Ureter (tissue), 1 donor: ENCODE measurements around the gene TEX11. TPM values are rescaled to one million over a fixed set of nuclear protein-coding genes. Genes with fewer than 3 reads are reported as not detected.

Experiments used
- DNase-seq: peaks from one replicate; pipeline ENCODE4 v3.0.0-alpha.2; 2020; ENCODE audit warnings: low spot score
- total RNA-seq: library from RNA; stranded (reverse); gene quantifications from one replicate; pipeline ENCODE4 v1.2.4, GENCODE V29; 2023
- donor health status: DM: yes; HTN: yes; CAD: no.

The TEX11 gene
- total RNA-seq, 1 donor from 2014 or later = not detected

DNA sequence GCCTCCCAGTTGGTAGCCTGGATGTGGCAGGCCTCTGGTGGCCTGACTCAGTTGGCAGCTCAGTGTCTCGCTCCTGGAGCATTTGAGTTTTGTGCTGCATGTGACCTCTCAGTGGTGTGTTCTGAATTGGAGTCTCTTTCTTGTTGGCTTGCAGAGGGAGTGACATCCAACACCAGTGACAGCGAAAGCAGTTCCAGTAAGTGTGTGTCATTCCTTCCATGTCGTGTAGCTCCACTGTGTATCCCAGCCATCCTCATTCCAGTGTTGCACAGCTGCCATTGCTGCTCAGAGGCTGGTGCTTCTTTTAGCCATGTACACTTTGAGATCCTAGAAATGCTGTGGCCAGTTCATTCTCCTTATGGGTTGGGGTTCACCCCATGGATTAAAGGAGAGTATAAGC is 411.5 kb downstream of the TEX11 start:
- no peak for DNase-seq

DNA sequence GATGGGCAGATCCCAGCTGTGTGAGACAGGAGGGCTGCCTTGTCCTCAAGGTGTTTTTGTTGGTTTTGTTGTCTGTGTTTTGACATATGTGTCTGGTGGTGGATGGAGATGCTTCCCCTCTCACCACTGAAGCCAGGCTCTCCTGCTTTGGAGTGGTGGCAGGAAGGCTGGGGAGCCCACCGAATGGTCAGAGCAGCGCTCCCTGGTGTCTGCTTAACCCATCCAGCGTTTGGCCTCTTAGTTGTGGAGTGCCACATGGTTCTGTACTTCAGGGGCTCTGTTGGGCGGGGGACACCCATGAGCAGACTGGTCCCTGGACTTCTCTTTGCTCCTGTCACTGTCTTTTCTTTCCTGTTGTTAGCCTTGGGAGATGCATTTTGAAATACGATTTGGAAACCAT is 412.0 kb downstream of the TEX11 start:
- DNase-seq = no peak

DNA sequence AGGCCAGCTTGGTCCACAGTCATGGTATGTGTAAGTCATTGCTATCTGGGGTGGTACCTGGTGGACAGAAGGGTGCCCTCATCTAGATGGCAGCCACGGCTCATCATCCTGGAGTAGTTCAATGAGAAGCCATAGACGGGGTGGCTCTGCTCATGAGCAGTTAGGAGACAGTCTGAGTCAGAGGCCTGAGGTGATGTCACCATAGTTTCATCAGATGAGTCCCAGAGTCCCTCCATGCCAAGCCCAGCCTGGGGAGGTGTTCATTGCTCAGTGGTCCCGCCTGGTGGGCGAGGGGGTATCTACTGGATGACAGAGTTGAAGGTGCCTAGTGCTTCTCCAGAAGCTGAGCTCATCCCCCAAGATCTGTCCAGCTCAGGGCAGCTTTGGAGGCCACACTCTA is 414.1 kb downstream of the TEX11 start:
- no peak for DNase-seq

DNA sequence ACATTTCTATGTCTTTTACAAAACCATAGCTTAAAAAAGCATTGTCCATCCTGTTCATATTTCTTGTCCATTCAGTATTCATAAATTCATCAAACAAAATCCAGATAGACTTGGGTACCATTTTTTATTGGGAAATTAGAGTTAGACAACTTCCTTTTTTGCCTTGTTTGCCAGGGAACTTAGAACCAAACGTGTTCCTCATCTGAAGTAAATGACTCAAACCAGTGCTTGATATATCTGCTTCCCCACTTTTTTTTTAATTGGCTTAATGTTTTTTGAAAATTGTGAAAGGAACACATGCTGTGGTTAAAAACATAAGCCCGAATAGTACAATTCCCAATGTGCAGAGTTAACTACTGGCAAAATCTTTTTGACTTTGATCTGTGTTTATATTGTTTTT is 419.7 kb downstream of the TEX11 start:
- DNase-seq = no peak

DNA sequence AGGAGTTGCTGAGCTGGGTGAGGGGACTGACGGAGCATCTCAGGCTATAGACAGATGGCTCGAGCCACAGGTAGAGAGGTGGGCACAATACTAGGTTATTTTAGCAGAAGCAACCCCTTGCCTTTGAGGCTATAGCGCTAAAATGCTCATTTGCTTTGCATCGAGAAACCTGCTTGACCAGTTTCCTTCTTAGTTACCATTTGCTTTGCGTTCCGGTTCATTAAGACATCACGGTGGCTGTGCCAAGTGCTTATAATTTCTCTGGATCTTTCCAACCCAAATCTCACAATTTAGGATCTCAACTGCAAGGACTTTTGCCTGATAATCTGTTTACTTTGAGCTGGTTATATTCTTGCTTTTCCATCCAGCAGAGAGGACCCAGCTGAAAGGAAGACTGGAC is 423.0 kb downstream of the TEX11 start:
- no peak for DNase-seq

DNA sequence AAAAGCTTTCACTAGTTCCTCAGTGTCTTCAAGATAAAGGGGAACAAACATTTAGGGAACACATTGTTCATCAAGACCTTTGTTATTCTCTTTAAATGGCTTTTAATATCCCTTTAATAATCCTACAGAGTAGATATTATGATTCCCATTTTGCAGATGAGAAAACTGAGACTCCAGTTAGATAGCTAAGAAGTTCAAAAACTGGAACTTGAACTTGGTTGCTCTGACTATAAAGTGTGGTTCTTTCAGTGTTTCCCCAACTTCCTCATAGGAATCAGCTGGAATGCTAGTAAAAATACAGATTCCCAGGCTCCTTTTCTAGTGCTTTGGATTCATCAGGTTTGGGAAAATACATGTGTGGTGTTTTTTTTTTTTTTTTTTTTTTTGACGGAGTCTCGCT is 426.2 kb downstream of the TEX11 start:
- DNase-seq = no peak

DNA sequence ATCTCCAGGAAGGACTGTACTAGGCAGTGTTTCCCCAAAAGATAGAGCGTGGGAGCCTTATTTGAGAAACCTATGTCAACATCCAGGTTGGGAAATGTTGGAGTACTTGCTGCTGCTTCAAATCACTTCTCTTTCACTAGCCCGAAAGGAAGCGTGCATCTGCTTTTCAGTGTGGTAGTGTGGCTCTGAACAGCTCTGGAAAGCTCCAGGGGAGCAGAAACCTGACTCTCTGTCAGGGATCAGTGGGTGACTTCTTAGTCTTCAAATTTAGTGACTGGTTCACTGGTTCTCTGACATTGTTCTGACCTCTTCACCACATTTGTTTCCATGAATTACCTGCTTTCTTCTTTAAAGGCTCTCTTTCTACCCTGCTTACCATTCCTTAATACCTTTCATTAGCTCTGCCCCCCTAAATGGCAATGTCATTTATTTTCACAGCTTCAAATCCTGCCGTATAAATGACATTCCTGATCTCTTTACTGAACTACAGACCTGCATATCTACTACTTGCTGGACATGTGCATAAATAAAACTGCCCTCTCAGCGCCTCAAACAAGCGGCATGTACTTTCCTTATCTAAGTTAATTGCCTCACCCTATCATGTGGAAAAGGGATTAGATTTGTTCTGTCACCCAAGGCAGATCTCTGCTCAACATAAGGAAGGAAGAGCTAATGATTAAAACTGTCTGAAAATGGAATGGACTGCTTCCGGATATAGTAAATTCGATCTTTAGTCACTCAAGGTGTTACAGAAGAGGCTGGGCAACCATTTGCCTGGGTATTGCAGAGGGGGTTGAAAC is 426.8 kb downstream of the TEX11 start:
- DNase-seq = no peak

DNA sequence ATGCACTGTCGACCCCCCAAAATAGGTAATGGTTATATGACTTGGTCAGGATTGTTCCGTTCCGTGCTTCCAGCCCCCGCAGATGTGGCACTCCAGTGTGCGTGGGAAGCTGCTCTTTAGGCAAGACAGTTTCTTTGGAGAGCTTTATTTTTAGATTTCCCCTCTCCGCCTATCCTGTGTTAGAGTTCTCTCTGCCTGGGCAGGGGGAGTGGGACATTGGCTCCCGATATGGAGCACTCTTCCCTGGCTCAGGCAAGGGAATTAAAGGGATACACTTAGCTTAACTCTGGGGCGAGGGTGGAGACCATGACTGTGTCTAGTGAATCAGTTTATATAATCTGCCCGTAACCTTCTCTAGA is 427.9 kb downstream of the TEX11 start:
- DNase-seq = no peak

DNA sequence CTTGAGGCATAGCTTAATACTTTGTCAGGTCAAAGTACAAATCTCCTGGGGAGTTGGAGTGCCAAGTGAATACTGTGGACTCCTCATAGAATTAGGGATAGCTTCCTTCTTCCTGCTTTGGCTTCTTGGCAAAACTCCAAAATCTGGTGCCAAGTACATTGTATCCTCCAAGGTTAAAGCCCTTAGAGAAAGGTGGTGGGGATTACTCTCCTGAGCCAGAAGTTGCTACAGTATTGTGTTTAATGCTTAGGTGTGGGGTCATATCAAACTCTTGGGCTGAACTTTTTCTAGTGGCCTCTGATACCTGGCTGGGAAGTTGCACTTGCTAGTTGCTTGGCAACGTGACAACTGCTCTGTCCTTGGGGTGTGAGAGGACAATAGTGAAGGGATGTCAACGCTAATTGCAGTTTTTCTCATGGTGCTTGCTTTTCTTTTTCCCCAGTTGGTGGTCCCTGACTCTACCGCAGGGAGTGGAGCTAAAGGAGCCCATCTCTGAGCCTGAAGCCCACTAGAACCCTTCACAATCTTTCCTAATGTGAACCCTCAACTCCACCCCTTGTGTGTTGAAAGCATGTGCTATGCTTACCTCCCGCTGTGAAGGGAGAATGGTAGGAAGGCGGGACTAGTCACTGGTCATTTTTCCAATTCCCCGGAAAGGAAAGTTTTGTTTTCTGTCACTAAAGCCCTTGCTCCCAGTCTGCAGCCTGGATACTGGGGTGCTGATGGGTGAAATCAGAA is 428.4 kb downstream of the TEX11 start:
- no peak for DNase-seq

DNA sequence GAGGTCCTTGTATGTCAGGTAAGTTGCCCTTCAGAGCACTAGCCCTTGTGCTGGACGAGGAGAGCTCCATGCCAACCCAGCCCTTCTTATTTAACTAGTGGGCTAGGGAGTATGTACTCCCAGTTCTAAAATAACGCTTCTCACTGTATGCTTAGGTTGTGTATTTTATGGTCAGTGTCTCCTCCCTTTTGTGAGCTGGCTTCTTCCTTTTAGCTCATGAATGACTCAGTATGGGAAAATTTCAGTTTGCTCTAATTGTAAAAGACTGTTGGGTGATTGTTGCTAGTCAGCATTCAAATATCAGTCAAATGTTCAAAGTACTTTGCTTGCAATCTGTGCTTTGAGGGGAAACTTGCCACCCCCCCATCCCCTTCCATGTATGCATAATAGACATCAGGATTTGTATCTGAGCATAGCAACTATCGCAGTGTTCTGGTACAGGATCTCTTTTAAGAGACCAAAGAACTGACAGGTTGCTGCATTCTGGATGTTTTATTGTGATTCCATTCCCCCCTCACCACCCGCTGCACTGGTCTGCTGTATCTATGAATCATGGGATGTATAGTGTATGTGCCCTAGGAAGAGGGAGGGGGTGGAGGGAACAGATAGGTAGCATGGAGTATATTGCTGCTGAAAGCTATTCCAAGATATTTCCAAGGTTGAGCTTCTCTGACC is 429.1 kb downstream of the TEX11 start:
- no peak for DNase-seq

Other genes with a start within 250 kb of the TEX11 start
- gene SLC7A3, start 22.4 kb upstream of the TEX11 start, total RNA-seq = 0.21 TPM
- gene SNX12, start 159.6 kb upstream of the TEX11 start, total RNA-seq = 82.4 TPM
- 18.9 TPM for gene FOXO4, start 187.1 kb upstream of the TEX11 start, total RNA-seq
- not detected for gene CXorf65, start 198.0 kb upstream of the TEX11 start, total RNA-seq
- gene IL2RG, start 202.9 kb upstream of the TEX11 start, total RNA-seq = 5.6 TPM
- 71.4 TPM for gene MED12, start 209.9 kb upstream of the TEX11 start, total RNA-seq
- 1.9 TPM for gene NLGN3, start 236.1 kb upstream of the TEX11 start, total RNA-seq